Measurements from ENCODE around the gene WDR7.
A peak's percentile ranks its signal among the peaks of the same experiment; 100 is the strongest.

Gene WDR7

DNA sequence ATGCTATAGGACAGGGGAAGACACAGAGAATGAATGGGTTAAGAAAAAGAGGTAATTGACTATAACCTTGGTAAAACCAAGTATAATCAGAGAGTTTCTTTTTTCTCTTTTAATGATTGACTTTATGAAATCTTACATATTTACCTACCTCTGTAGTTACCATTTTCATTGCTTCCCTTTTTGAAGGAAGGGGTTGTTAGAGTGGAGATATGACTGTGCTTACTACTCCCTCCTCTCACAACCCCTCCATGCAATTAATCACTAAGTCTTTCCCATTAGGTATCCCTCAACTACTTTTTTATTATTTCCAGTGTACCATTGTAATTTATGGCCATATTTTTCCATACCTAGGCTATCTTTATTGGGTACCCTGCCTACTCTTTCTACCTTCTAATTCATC is 71.4 kb downstream of the WDR7 start:
- no peak for DNase-seq (ENCODE audit: low read depth, low spot score)

DNA sequence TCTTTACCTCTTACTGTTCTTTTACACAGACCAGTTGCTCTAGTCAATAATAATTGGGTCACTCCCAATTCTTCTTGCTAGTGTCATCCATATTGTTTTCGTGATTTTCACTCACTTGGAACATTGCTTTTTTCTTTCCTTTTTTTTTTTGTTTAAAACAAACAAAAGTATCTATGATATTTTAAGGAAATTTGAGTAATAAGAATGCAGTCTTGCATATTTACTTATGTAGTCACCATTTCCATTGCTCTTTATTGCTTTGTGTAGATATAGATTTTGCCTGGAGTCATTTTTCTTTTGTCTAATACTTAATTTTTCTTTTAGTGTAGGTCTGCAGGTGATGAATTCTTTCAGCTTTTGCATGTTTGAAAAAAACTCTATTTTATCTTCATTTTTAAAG is 71.9 kb downstream of the WDR7 start:
- DNase-seq (ENCODE audit: low read depth, low spot score) = no peak

DNA sequence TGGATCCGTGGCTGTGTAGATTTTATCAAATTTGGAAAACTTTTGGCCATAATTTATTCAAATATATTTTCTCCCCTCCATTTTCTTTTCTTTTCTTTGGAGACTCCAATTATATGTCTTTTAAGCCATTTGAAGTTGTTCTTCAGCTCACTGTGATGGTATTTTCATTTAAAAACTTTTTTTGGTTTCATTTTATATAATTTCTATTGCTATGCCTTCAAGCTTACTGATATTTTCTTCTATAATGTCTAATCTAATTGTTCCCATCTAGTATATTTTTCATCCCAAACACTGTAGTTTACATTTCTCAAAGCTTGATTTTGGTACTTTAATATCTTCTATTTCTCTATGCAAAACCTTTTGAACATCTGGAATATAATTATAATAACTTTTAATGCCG is 72.5 kb downstream of the WDR7 start:
- no peak for DNase-seq (ENCODE audit: low read depth, low spot score)

DNA sequence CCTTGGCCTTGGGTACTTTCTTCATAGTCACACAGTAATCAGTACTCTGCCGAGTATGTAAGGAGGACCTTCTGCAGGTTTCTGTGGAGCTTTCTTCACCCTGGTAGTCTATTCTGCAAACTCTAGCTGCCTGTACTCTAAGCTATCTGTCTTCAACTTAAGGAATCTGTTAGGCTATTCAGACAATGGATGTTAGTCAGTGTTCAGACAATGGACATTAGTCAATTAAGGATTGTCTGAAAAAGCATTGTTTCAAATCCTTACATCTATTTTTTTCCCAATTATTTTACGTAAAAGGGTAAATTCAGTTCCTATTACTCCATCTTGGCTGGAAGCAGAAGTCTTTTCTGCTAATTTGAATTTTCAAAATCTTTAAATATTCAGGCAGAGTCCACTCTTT is 75.7 kb downstream of the WDR7 start:
- DNase-seq (ENCODE audit: low read depth, low spot score) = no peak

DNA sequence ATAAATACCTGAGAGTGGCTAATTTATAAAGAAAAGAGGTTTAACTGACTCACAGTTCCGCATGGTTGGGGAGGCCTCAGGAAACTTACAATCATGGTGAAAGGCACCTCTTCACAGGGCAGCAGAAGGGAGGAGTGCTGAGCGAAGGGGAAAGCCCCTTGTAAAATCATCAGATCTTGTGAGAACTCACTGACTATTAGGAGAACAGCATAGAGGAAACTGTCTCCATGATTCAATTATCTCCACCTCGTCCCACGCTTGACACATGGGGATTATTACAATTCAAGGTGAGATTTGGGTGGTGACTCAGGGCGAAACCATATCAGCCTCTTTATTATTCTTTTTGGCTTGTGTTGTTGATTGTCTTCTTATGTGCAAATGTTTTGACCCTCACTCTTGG is 76.2 kb downstream of the WDR7 start:
- no peak for DNase-seq (ENCODE audit: low read depth, low spot score)

DNA sequence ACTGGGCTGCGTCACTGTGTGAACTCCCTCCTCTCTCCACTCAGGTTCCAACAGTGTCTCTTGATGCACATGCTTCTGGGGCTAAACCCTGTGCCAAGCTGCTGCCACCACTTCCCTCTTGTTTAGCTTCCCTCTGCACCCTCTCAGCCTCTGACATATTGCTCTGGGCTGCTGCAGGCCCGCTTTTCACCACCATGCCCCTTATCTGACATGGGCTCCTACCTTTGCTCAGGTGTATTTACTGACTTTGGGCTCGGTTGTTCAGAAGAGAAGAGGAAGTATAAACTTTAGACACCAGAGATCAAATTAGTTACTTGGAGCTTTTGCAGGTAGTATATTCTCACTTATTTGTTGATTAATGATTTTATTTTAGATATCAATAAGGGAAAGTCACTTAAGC is 77.6 kb downstream of the WDR7 start:
- DNase-seq (ENCODE audit: low read depth, low spot score) = no peak

DNA sequence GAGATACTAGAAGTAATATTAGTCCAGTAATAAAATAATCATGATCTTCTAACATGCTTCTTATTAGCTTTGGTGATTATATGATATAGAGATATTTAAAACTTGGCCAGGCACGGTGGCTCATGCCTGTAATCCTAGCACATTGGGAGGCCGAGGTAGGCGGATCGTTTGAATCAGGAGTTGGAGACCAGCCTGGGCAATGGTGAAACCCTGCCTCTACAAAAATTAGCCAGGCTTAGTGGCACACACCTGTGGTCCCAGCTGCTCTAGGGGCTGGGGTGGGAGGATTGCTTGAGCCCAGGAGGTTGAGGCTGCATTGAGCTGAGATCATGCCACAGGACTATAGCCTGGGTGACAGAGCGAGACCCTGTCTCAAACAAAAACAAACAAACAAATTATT is 87.0 kb downstream of the WDR7 start:
- DNase-seq (ENCODE audit: low read depth, low spot score) = no peak

DNA sequence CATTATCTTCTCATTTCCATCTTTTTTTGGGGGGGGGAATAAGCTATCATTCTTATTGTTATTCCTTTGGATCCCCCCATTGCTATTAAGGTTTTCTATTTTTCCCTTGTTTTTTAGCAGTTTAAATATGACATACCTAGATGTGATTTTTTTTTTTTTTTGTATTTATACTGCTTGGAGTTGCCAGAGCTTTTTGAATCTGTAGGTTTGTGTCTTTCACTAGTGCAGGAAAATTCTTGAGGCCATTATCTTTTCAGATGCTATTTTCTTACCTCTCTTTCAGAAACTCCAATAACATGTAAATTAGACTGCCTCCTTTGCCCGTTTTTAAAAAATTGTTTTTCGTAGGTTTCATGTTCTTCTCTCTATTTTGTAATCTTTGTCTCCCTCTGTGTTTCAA is 88.6 kb downstream of the WDR7 start:
- no peak for DNase-seq (ENCODE audit: low read depth, low spot score)

DNA sequence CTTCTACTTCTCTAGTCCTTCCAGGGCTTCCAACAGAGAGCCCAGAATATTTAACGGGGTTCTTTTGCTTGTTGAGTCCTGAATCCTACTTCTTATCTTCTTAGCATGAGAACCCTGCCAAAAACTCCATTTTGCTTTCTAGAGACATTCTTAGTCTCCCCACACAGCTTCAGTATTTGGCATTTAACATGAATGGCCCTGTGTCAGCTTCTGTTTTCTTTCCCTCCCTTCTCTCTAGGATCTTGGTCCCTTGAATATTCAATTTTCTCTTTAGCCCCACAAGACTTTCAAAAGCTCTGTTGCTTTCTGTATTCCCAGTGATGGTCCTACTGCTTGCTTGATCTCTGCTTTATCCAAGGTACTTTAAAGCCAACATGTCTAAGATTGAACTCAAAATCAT is 89.5 kb downstream of the WDR7 start:
- no peak for DNase-seq (ENCODE audit: low read depth, low spot score)

DNA sequence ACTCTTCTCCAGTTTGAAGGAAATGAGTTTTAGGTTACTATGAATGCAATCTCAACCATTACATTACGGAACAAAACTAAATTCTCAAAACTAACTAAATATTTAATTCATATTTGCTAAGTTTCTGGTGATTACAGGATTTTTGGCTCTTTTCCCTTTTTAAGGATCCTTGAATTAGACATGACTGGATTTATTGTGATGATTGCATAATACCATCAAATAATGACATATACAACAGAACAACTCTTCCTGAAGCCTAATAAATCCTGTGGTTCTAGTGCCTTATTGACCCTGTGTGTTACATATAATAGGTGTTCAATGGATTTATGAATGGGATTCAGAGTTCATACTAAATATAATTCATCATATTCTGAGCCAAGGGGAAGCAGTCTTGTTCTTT is 90.5 kb downstream of the WDR7 start:
- DNase-seq (ENCODE audit: low read depth, low spot score) = no peak

DNA sequence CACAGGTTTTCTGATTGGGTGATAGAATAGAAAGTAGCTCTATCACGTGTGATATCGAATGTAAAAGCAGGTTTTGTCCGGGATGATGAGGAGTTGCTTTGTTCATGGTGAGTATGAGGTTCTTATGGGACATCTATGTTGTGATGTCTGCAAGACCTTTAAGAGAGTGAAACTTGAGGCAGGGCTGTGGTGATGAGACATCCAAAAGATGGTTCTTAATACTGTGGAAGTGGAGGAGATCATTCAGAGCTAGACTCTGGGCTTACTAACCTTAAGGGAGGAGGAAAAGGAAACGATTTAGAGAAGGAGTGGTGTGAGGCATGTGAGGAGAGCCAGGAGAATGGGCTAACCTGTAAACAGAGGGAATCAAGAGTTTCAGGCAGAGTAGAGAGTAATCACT is 92.0 kb downstream of the WDR7 start:
- no peak for DNase-seq (ENCODE audit: low read depth, low spot score)

DNA sequence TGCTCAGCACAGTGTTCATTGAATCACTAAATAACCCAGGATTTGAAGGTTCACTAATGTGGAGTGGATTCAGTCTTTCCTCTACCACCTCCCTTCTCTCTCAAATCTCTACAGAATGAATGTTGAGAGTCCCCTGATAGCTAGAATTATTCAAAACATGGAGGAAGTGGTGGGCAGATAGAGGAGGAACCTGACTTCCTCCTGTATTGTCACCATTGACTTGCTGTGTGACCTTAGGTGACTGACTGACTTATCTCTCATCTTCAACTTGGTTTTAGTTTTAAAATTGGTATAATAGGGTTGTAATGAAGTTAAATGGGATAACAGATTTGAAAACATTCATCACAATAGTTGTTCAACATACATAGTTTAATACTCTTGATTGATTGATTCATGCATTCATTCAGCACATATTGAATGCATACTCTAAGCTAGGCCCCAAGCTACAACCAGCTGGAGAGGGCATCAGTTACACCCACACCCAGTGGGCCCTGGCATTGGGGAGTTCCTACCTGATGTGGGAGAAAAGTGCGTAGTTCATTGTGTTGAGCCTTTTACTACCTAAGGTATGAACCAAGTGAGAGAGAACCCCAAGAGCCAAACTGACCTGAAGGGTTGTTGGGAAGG is 96.0 kb downstream of the WDR7 start:
- no peak for DNase-seq (ENCODE audit: low read depth, low spot score)

DNA sequence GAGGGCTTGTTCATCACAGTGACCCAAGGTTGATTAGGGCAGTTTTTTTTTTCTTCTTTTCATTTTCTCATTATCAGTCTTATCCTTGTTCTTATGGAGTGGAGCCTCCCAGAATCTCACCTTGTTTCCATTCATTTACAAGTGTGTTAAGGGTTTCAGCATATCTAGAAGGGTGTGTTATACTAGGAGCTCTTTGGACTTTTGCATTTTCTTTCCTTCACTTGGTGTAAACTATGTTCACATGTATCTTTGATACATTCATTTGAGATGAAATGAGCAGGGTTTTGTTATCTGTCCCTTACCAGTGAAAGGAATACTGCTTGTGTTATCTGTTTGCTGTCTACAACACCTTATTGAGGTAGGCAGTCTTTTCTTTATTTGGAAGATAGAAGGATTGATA is 96.7 kb downstream of the WDR7 start:
- no peak for DNase-seq (ENCODE audit: low read depth, low spot score)

DNA sequence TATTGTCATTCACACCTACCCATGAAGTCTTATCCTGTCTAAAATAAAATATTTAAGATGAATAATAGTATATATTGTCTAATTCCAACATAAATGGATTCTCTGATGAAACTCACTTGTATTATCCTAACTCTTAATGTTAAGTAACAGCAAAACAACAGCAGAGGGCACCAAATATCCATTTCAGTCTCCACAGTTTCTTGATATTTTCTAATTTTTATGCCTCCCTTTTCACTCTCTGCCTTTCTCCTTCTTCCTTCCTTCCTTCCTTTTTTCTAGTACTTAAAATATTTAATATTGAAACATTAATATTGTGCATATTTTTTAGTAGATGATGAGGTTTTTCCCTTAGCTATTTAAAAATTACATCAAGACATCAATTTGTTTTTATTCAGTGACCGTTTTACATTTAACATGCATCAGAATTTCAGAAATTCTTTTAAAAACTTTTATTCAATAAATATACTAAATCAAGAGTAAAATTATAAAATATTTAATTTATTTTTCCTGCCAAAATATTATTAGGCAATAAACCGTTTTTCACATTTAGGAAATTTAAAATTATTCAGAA is 97.6 kb downstream of the WDR7 start:
- no peak for DNase-seq (ENCODE audit: low read depth, low spot score)

DNA sequence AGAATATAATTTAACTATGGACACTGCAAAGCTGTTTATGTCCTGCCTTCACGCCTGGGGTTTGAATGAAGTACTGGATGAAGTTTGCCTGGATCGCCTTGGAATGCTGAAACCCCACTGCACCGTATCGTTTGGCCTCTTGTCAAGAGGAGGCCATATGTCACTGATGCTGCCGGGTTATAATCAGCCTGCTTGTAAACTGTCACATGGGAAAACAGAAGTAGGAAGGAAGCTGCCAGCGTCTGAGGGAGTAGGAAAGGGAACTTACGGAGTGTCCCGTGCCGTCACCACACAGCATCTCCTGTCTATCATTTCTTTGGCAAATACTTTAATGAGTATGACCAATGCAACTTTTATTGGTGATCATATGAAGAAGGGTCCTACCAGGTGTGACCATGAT is 105.8 kb downstream of the WDR7 start:
- no peak for DNase-seq (ENCODE audit: low read depth, low spot score)

DNA sequence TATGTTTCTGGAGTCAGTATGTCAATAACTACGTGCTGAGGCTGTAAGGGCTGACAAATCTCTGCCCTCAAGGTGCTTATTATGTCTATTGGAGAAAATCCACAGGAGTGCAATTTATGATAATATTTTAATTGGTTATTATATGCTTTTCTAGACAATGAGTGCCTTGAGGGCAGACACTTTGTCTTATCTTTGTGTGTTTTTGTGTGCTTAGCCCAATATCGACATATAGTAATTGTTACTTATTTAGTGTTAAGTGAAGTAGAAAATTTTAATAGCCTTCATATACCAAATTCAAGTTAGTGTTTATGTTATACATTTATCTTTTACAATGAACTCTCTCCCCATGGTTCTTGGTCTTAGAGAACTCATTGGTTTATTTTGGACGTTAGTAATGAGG is 118.9 kb downstream of the WDR7 start:
- no peak for DNase-seq (ENCODE audit: low read depth, low spot score)

DNA sequence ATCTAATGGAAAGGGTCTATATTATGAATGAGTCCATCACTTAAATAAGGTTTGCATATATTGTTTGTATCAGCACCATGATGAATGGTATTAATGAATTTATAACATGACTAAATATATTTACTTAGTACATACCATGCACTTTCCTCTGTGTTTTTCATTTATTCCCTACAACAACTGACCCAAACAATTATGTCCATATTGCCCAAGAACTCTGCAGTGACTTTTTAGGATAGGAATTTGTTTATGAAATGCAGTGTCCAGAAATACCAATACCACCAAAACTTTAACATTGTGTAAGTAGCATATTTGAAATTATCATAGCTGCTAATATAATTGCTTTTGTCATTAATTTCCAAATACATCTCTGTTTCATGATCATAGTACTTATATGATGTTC is 119.7 kb downstream of the WDR7 start:
- DNase-seq (ENCODE audit: low read depth, low spot score) = no peak

DNA sequence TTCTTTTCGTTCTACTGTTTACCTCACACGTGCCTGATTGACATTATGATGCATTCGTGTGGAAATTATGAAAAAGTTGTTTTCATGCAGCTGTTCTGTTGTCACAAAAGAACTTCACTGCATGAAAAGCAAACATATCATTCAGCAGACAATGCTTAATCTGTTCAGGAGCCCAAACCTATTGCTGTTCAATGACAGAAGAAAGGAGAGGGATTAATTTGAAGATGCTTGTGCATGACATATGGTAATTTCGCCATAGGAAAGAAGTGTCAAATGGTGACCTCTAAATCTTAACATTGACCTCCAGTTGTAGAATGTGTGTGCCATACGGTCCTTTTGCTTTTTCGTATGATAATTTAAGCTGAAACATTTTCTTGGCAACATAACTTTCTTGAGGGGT is 124.5 kb downstream of the WDR7 start:
- no peak for DNase-seq (ENCODE audit: low read depth, low spot score)

DNA sequence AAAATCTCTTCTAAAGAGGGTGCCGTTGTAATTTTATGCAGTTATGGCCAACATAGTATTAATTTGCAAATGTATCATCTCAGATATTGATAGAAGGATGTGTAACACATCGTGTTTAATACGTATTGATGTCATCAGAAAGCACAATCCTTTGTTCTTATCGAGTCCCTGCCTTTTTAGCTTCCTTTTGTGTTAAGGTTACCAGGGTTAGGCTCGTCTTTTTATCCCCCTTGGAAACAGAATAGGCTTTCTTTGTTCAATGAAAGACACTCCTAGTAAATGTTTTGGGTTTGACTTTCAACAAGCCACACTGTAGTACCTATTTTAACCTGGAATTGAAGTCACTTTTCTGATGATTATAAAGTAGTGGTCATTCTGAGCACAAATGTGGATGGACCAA is 136.2 kb downstream of the WDR7 start:
- no peak for DNase-seq (ENCODE audit: low read depth, low spot score)

DNA sequence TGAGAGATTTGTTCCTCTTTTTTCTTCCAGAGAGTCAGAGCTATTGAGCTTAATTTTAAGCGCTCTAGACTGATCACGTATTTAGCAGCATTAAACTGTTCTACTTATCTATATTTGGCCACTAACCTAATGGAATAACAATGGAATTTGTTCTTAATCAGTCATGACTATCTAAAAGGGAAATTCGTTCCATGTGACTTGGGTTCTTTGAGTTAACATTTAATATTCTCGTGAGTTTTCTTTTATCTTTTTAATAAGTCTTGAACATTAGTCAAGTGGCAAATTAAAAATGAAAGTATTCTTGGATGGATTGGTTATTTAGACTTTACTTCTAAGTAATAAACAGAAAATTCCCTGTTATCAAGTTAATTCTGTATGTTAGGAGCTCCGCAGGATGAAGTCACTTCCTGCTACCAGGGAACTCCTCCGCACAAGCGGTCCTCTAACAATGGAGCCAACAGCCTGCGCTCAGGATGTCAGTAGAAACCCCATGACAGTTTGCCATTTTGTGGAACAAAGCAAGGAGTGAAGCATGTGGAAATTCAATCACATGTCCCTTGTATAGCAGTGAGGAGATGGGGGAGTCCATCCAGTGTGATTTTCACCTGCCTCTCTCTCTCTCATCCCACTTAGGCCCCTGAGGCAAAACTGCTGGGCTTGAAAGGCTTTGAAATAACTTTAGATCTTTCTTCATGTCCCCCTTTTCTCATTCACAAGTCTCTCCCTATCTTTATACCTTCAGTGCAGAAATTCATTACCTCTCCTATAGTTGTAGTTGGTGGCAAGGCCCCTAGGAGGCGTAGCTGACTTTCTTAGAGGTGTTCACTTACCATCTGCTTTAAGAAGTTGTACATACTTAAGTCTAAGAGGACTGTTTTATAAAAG is 138.1 kb downstream of the WDR7 start:
- DNase-seq (ENCODE audit: low read depth, low spot score) = peak; percentile 35

DNA sequence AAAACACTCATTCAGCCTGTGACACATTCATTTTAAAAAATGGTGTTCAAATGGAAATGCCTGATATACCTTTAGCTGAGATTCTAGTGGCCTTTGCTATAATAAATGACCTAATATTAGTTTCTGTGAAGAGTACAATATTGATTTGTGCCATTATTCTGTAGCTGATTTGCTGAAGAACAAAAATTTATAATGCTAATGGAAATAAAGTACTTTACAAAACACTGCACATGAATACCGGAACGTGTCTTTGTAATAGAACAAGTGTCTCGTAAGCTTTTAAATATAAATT is 138.7 kb downstream of the WDR7 start:
- no peak for DNase-seq (ENCODE audit: low read depth, low spot score)

DNA sequence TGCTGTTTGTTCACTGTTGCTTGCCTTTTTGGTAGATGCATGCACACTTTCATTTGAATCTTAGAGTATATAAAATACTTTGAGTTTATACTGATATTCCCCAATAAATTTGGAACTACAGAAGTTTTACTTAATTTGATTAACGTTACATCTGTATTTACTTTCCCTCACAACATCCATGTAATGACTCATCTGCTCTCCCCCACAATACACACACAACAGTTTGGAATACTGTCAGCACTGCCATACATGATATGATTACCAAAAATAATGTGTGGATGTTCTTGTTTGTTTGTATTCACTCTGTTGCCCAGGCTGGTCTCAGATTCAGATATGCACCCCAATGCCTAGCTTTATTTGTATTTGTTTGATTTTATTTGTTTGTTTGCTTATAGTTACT is 144.2 kb downstream of the WDR7 start:
- DNase-seq (ENCODE audit: low read depth, low spot score) = no peak

DNA sequence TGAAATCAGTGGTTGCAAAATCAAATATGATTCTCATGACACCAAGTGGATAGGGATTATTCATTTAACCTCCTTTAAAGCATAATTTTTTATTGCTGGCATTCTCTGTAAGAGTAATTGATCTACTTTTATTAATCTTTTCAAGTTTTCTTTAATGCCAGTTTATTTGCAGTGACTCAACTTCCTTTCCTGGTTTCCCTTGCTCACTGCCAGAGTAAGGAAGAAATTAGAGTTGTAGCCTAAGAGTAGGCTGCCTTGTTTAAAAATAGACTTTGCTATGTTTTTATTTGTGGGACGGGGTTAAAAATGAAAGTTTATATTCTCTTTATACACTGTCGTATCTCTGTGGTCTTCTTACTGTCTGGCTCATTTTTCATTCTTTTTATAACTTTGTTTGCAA is 148.6 kb downstream of the WDR7 start:
- DNase-seq (ENCODE audit: low read depth, low spot score) = no peak
